GM23338 (cell line): Measurements from ENCODE around the gene FUT7. TPM values are rescaled to one million over a fixed set of nuclear protein-coding genes. Genes with fewer than 3 reads are reported as not detected.

Experiments used
- ATAC-seq: fragments of 200-7000 bp; cut with Tn5 transposase; 3 replicates; pipeline ENCODE4 v1.9.1; 2020
- DNase-seq: peaks from one replicate; pipeline ENCODE4 v3.0.0-alpha.2; 2015; ENCODE audit warnings: low spot score
- H2AFZ ChIP-seq: fragments of 200-600 bp; sonication (generic); 2 replicates; pipeline ENCODE4 v1.8.0; 2016; ENCODE audit warnings: antibody characterized with exemption, mild to moderate bottlenecking, moderate library complexity
- H3F3A ChIP-seq: fragments of 200-600 bp; sonication (generic); replicated peaks from 2 replicates; pipeline ENCODE4 v1.8.0; 2017; ENCODE audit warnings: antibody characterized with exemption, mixed run types, low read depth
- H3K27ac ChIP-seq: fragments of 200-600 bp; sonication (generic); 2 replicates; pipeline ENCODE4 v1.6.1; 2016; ENCODE audit warnings: low read depth
- H3K27me3 ChIP-seq: fragments of 200-600 bp; sonication (generic); 2 replicates; pipeline ENCODE4 v1.8.0; 2016; ENCODE audit warnings: mild to moderate bottlenecking, mixed run types, moderate library complexity; ENCODE audit not compliant: insufficient read depth
- H3K36me3 ChIP-seq: fragments of 200-600 bp; sonication (generic); 2 replicates; pipeline ENCODE4 v1.8.0; 2016; ENCODE audit warnings: mild to moderate bottlenecking; ENCODE audit not compliant: insufficient read depth
- H3K4me1 ChIP-seq: fragments of 200-600 bp; sonication (generic); 2 replicates; pipeline ENCODE4 v1.8.0; 2016; ENCODE audit warnings: mild to moderate bottlenecking, moderate library complexity; ENCODE audit not compliant: insufficient read depth
- H3K4me2 ChIP-seq: fragments of 200-600 bp; sonication (generic); 2 replicates; pipeline ENCODE4 v1.7.1; 2017; ENCODE audit warnings: mixed run types
- H3K4me3 ChIP-seq: fragments of 200-600 bp; sonication (generic); 2 replicates; pipeline ENCODE4 v1.6.1; 2016; ENCODE audit warnings: mixed run types
- H3K79me2 ChIP-seq: fragments of 200-600 bp; sonication (generic); replicated peaks from 2 replicates; pipeline ENCODE4 v1.8.0; 2017; ENCODE audit warnings: mild to moderate bottlenecking; ENCODE audit not compliant: insufficient read depth
- H3K9me2 ChIP-seq: fragments of 200-600 bp; sonication (generic); 2 replicates; pipeline ENCODE4 v1.8.0; 2017; ENCODE audit not compliant: insufficient read depth
- H4K20me1 ChIP-seq: fragments of 200-600 bp; sonication (generic); replicated peaks from 2 replicates; pipeline ENCODE4 v1.8.0; 2017; ENCODE audit warnings: mild to moderate bottlenecking; ENCODE audit not compliant: insufficient read depth
- H3K27ac Mint-ChIP-seq: 2 replicates; pipeline ENCODE4 v1.8.0; 2020; ENCODE audit warnings: inconsistent platforms, mild to moderate bottlenecking, moderate library complexity, mixed read lengths
- H3K27me3 Mint-ChIP-seq: 3 replicates; pipeline ENCODE4 v1.8.0; 2022; ENCODE audit warnings: low read depth, mild to moderate bottlenecking, moderate library complexity, mixed read lengths, inconsistent platforms; ENCODE audit not compliant: insufficient read depth, poor library complexity
- H3K36me3 Mint-ChIP-seq: 3 replicates; pipeline ENCODE4 v1.8.0; 2021; ENCODE audit warnings: low read depth, mild to moderate bottlenecking, inconsistent platforms, moderate library complexity, mixed read lengths
- H3K4me1 Mint-ChIP-seq: 3 replicates; pipeline ENCODE4 v1.8.0; 2020; ENCODE audit warnings: mild to moderate bottlenecking, inconsistent platforms, mixed read lengths
- H3K4me3 Mint-ChIP-seq: 3 replicates; pipeline ENCODE4 v1.8.0; 2021; ENCODE audit warnings: moderate library complexity, mild to moderate bottlenecking, inconsistent platforms, mixed read lengths
- H3K9me3 Mint-ChIP-seq: 3 replicates; pipeline ENCODE4 v1.8.0; 2020; ENCODE audit warnings: moderate library complexity, mild to moderate bottlenecking, inconsistent platforms, mixed read lengths
- JUNB ChIP-seq: IDR thresholded peaks from one replicate; pipeline ENCODE4 v1.6.1; 2016; ENCODE audit warnings: antibody characterized with exemption; ENCODE audit not compliant: unreplicated experiment
- NANOG ChIP-seq: IDR thresholded peaks from 2 replicates; pipeline ENCODE4 v1.6.1; 2016; ENCODE audit warnings: antibody characterized with exemption, borderline replicate concordance
- REST ChIP-seq: IDR thresholded peaks from one replicate; pipeline ENCODE4 v1.6.1; 2018; ENCODE audit warnings: antibody characterized with exemption; ENCODE audit not compliant: unreplicated experiment
- ZNF114 ChIP-seq: fragments of 250-450 bp; sonication (Bioruptor Pico); IDR thresholded peaks from 2 replicates; pipeline ENCODE4 v1.5.0; 2020; ENCODE audit warnings: mild to moderate bottlenecking, moderate library complexity
- polyA plus RNA-seq: library from polyadenylated mRNA; unstranded; fragments of >200 nt; fragmentation: Nextera tagmentation; extraction: Ambion mirVana; gene quantifications from 2 replicates; pipeline ENCODE4 v1.2.1, GENCODE V29; 2016
- total RNA-seq: library from RNA; depleted of rRNA; stranded (reverse); fragments of >200 nt; shearing (Covaris generic); gene quantifications from 2 replicates; pipeline ENCODE4 v1.2.3, GENCODE V29; 2014
- TF ChIP-seq, protein P1 (sequence below), 2 experiments: fragments of 200-600 bp in 1 of 2; sonication (generic) in 1 of 2; conservative IDR thresholded peaks; 2 replicates each; pipeline versions ENCODE4 v1.5.1 to v1.6.1; 2016 to 2017; ENCODE audit warnings: antibody characterized with exemption in 2 of 2, low read depth in 2 of 2, mild to moderate bottlenecking in 2 of 2, moderate library complexity in 1 of 2
- TF ChIP-seq, protein P2 (sequence below): IDR thresholded peaks from 2 replicates; pipeline ENCODE4 v1.6.1; 2016; ENCODE audit warnings: antibody characterized with exemption

FUT7 gene
- total and polyA plus RNA-seq, 2 experiments from 2014 or later: not detected

- ATAC-seq (no peak), DNase-seq (no peak)
- Histone ChIP-seq H3K27ac (no peak overlapping the region), H3K4me3 (no peak overlapping the region), H3K4me2 (no peak overlapping the region), H2AFZ (no peak overlapping the region), H3K27me3 (peaks cover 21% of the 10 kb centered on the region), H3K4me1 (peaks cover 7% of the 10 kb centered on the region; the same call in 1 of the 2 replicates), H3K79me2 (no peaks in the 10 kb centered on the region), H3F3A (0 out of 2 replicates have a peak, but pooled peaks cover 6% of the 10 kb centered on the region), H3K9me2 (no peaks in the 10 kb centered on the region), H4K20me1 (no peaks in the 10 kb centered on the region), H3K36me3 (no peaks in the 10 kb centered on the region)
- Mint-ChIP-seq H3K4me3 (no peak overlapping the region), H3K27me3 (peaks cover 26% of the 10 kb centered on the region), H3K9me3 (no peaks in the 10 kb centered on the region), H3K27ac (no peak overlapping the region), H3K4me1 (no peaks in the 10 kb centered on the region; the same call in 2 of the 3 replicates), H3K36me3 (no peaks in the 10 kb centered on the region)
- TF ChIP-seq NANOG (no peak), REST (no peak)
Measured at GRCh38 chr9:137026384-137026783, 5.5 kb downstream of the FUT7 start.

DNA sequence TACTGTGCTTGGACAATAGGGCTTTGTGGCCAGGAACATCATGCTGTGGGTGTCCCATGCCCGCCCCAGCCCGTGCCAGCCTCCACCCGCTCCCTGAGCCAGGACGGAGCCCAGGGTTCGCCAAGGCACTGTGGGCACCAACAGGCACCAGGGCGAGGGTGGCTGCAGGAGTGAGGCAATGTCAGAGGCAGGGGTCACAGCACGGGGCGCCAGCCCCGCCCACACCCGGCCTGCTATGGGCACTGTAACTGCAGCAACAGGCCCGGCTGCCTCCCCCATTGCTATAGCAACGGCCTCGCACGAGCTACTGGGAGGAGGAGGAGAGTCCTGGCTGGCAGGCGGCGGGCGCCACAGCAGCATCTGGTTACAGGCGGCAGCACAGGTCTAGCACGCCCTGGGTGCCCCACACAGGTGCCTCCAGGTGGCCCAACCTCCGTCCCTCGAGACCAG lies 6.3 kb downstream of the FUT7 start:
- ATAC-seq: no peak

More for the DNA sequence above, 6.3 kb downstream of the FUT7 start:
- Histone ChIP-seq H3K4me1 (peaks cover 7% of the 10 kb centered on the region; the same call in 1 of the 2 replicates), H3K27ac (no peak overlapping the region), H3K79me2 (no peaks in the 10 kb centered on the region), H3K9me2 (no peaks in the 10 kb centered on the region), H4K20me1 (no peaks in the 10 kb centered on the region), H3F3A (0 out of 2 replicates have a peak, but pooled peaks cover 6% of the 10 kb centered on the region), H3K27me3 (peaks cover 21% of the 10 kb centered on the region), H3K36me3 (no peaks in the 10 kb centered on the region), H3K4me2 (no peak overlapping the region), H3K4me3 (no peak overlapping the region), H2AFZ (no peak overlapping the region)
- H3K27ac Mint-ChIP-seq: no peak overlapping the region
- H3K4me3 Mint-ChIP-seq: no peak overlapping the region
- H3K4me1 Mint-ChIP-seq: no peaks in the 10 kb centered on the region; the same call in 2 of the 3 replicates
- no peak for DNase-seq
- no peaks in the 10 kb centered on the region for H3K9me3 Mint-ChIP-seq
- peaks cover 26% of the 10 kb centered on the region for H3K27me3 Mint-ChIP-seq
- H3K36me3 Mint-ChIP-seq: no peaks in the 10 kb centered on the region
- TF ChIP-seq, protein P1, sequence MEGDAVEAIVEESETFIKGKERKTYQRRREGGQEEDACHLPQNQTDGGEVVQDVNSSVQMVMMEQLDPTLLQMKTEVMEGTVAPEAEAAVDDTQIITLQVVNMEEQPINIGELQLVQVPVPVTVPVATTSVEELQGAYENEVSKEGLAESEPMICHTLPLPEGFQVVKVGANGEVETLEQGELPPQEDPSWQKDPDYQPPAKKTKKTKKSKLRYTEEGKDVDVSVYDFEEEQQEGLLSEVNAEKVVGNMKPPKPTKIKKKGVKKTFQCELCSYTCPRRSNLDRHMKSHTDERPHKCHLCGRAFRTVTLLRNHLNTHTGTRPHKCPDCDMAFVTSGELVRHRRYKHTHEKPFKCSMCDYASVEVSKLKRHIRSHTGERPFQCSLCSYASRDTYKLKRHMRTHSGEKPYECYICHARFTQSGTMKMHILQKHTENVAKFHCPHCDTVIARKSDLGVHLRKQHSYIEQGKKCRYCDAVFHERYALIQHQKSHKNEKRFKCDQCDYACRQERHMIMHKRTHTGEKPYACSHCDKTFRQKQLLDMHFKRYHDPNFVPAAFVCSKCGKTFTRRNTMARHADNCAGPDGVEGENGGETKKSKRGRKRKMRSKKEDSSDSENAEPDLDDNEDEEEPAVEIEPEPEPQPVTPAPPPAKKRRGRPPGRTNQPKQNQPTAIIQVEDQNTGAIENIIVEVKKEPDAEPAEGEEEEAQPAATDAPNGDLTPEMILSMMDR (conservative IDR thresholded peaks at IDR 0.05; ENCODE audit: low read depth in 2 of 2): no peak
- TF ChIP-seq JUNB (no peak), ZNF114 (CRISPR knock-in tag) (no peak)
- TF ChIP-seq, protein P2, sequence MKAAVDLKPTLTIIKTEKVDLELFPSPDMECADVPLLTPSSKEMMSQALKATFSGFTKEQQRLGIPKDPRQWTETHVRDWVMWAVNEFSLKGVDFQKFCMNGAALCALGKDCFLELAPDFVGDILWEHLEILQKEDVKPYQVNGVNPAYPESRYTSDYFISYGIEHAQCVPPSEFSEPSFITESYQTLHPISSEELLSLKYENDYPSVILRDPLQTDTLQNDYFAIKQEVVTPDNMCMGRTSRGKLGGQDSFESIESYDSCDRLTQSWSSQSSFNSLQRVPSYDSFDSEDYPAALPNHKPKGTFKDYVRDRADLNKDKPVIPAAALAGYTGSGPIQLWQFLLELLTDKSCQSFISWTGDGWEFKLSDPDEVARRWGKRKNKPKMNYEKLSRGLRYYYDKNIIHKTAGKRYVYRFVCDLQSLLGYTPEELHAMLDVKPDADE: no peak
